ENCODE data around the gene RB1.

GRCh38 chr13:48507021-48507420 is 203.5 kb downstream of the RB1 start:
- no peak for TF ChIP-seq SMC3 (conservative IDR thresholded peaks at IDR 0.05; ENCODE audit: insufficient read depth, low read depth, low read length)
- TF ChIP-seq YY1 (IDR thresholded peaks at IDR 0.05; ENCODE audit: borderline replicate concordance in 1 of 3, control insufficient read depth in 1 of 3, extremely low read depth in 1 of 3, insufficient read depth in 3 of 3, insufficient read length in 1 of 3, insufficient replicate concordance in 2 of 3, low read depth in 1 of 3, low read length in 2 of 3): no peak
- no peak for TF ChIP-seq ZFX (CRISPR knock-in tag; IDR thresholded peaks at IDR 0.05)
- no peak for TF ChIP-seq FOXK2 (conservative IDR thresholded peaks at IDR 0.05 in 1 of 2, IDR thresholded peaks at IDR 0.05 in 1 of 2; ENCODE audit: low read depth in 2 of 2)
- TF ChIP-seq MXI1 (IDR thresholded peaks at IDR 0.05; ENCODE audit: low read depth, low read length): no peak
- no peak for TF ChIP-seq POLR2A (conservative IDR thresholded peaks at IDR 0.05)
- TF ChIP-seq CTCF (IDR thresholded peaks at IDR 0.05 in 2 of 3, conservative IDR thresholded peaks at IDR 0.05 in 1 of 3; ENCODE audit: insufficient read depth in 2 of 3, low read depth in 1 of 3, low read length in 3 of 3): no peak
- no peak for TF ChIP-seq CBFA2T3 (IDR thresholded peaks at IDR 0.05)
- TF ChIP-seq ADNP (tag; IDR thresholded peaks at IDR 0.05): no peak
- no peak for TF ChIP-seq ZNF707 (CRISPR knock-in tag; conservative IDR thresholded peaks at IDR 0.05)
- TF ChIP-seq ZNF174 (CRISPR knock-in tag; IDR thresholded peaks at IDR 0.05): no peak
- no peak for TF ChIP-seq POLR2G (IDR thresholded peaks at IDR 0.05; ENCODE audit: low read depth, low read length)

Data from K562 (cell line).